ENCODE data around the gene ITK.
"Not testable (repeated sequence)": the region's sequence is repeated elsewhere in the genome, so short reads cannot be mapped to it uniquely, and the experiment has no call there.

ITK gene

GRCh38 chr5:157168286-157168685, 12.4 kb upstream of the ITK start:
- DNase-seq = no peak

- DNase-seq = no peak
Observed at GRCh38 chr5:157172403-157172802, 8.2 kb upstream of the ITK start.

- no peak for DNase-seq
Observed at GRCh38 chr5:157175071-157175612, 5.5 kb upstream of the ITK start.

- DNase-seq = no peak
Observed at GRCh38 chr5:157177953-157178352, 2.7 kb upstream of the ITK start.

- DNase-seq = no peak
Observed at GRCh38 chr5:157178966-157179365, 1.7 kb upstream of the ITK start.

GRCh38 chr5:157182143-157182757, 1.6 kb downstream of the ITK start:
- no peak for DNase-seq

GRCh38 chr5:157184117-157184670, 3.6 kb downstream of the ITK start:
- no peak for DNase-seq

GRCh38 chr5:157185122-157185521, 4.5 kb downstream of the ITK start:
- DNase-seq = not testable (repeated sequence)

GRCh38 chr5:157186309-157187045, 5.8 kb downstream of the ITK start:
- DNase-seq = no peak

- DNase-seq = no peak
Observed at GRCh38 chr5:157187046-157187754, 6.6 kb downstream of the ITK start.

GRCh38 chr5:157188270-157188669, 7.6 kb downstream of the ITK start:
- DNase-seq = no peak

GRCh38 chr5:157189223-157189622, 8.6 kb downstream of the ITK start:
- DNase-seq = no peak

- DNase-seq = no peak
Observed at GRCh38 chr5:157193699-157194424, 13.2 kb downstream of the ITK start.

- no peak for DNase-seq
Observed at GRCh38 chr5:157196045-157196444, 15.4 kb downstream of the ITK start.

GRCh38 chr5:157197086-157197485, 16.4 kb downstream of the ITK start:
- DNase-seq = peak; percentile 21

- no peak for DNase-seq
Observed at GRCh38 chr5:157198277-157198986, 17.8 kb downstream of the ITK start.

- no peak for DNase-seq
Observed at GRCh38 chr5:157201857-157202256, 21.2 kb downstream of the ITK start.

- DNase-seq = no peak
Observed at GRCh38 chr5:157203417-157203816, 22.8 kb downstream of the ITK start.

- DNase-seq = no peak
Observed at GRCh38 chr5:157204765-157205164, 24.1 kb downstream of the ITK start.

- DNase-seq = no peak
Observed at GRCh38 chr5:157205708-157206107, 25.1 kb downstream of the ITK start.

GRCh38 chr5:157210652-157211051, 30.0 kb downstream of the ITK start:
- not testable (repeated sequence) for DNase-seq

GRCh38 chr5:157212307-157212706, 31.7 kb downstream of the ITK start:
- DNase-seq = no peak

All from NCI-H524 treated with DMSO at 0.1 percent for 48 hours (cell line).